Activated CD4-positive, alpha-beta T cell treated with anti-CD3 and anti-CD28 coated beads, Interleukin-10, Interleukin-2, amounts not matched to agents 100 ng/mL and 50 ng/mL, durations not matched to agents 16 hours and 8 hours (primary cell): Measurements from ENCODE around the gene ERP44.

Source experiments
- DNase-seq: peaks from one replicate; pipeline ENCODE4 v3.0.0-alpha.2; 2020

ERP44 gene

GRCh38 chr9:99929652-99930051, 169.1 kb downstream of the ERP44 start:
- DNase-seq: no peak
